HepG2 (cell line): ENCODE data around the gene KDM8. TPM values are rescaled to one million over a fixed set of nuclear protein-coding genes. Genes with fewer than 3 reads are reported as not detected.

Source experiments
- ATAC-seq: fragments of 200-7000 bp; cut with Tn5 transposase; 3 replicates; pipeline ENCODE4 v1.9.1; 2020; ENCODE audit warnings: mild to moderate bottlenecking, moderate library complexity
- BruUV-seq: library from RNA; stranded (reverse); fragments of 400-500 nt; replicated peaks from 2 replicates; lab custom pipeline; 2021; lab: Mats Ljungman, UMichigan
- CTCF ChIA-PET: fragments of 300-600 bp; formaldehyde crosslinking; extraction: SDS; loops from one replicate; lab custom pipeline; 2021; ENCODE audit warnings: low total read pairs, inconsistent platforms, low intra/inter-chr PET ratio; lab: Yijun Ruan, JAX
- POLR2A ChIA-PET: fragments of 350-600 bp; sonication (Branson Sonifier 250); formaldehyde crosslinking; loops from one replicate; lab custom pipeline; 2020; ENCODE audit warnings: antibody characterized with exemption, inconsistent platforms; lab: Yijun Ruan, JAX
- DNase-seq: peaks from one replicate; pipeline ENCODE4 v3.0.0-alpha.2; 2015; ENCODE audit warnings: low spot score
- FAIRE-seq: peaks from 3 replicates; lab custom pipeline; 2011; peaks lifted over from hg19 to GRCh38; lab: Jason Lieb, UNC
- H2AFZ ChIP-seq: one replicate; pipeline ENCODE4 v1.6.1; 2011; ENCODE audit warnings: low read length, inconsistent platforms
- H3K27ac ChIP-seq: fragments of 300-600 bp; 3 replicates; pipeline ENCODE4 v1.8.0; 2011; ENCODE audit warnings: mixed run types, mild to moderate bottlenecking, mixed read lengths, low read length, inconsistent platforms; ENCODE audit not compliant: insufficient read depth; ENCODE audit errors: extremely low read length
- H3K27me3 ChIP-seq, 2 experiments: fragments of 200-600 bp in 1 of 2; 2 replicates in 1 of 2; 3 replicates in 1 of 2; pipeline versions ENCODE4 v1.6.0 to v1.8.0; 2011; ENCODE audit warnings: low read length in 2 of 2, mild to moderate bottlenecking in 2 of 2, moderate library complexity in 2 of 2, inconsistent platforms in 1 of 2; ENCODE audit not compliant: insufficient read depth in 2 of 2, control insufficient read depth in 1 of 2
- H3K36me3 ChIP-seq, 2 experiments: fragments of 200-600 bp in 1 of 2; replicated peaks in 1 of 2; 2 replicates in 1 of 2; 3 replicates in 1 of 2; pipeline versions ENCODE4 v1.5.1 to v1.8.0; 2011; ENCODE audit warnings: low read length in 2 of 2, inconsistent platforms in 1 of 2; ENCODE audit not compliant: insufficient read depth in 2 of 2, control insufficient read depth in 1 of 2
- H3K4me1 ChIP-seq: 2 replicates; pipeline ENCODE4 v1.5.1; 2012; ENCODE audit warnings: low read length, inconsistent platforms; ENCODE audit not compliant: insufficient read depth
- H3K4me2 ChIP-seq: 2 replicates; pipeline ENCODE4 v1.6.0; 2011; ENCODE audit warnings: low read depth, low read length, inconsistent platforms
- H3K4me3 ChIP-seq, 3 experiments: fragments of 200-600 bp in 1 of 3; sonication (generic), shearing (Covaris generic) in 1 of 3; replicated peaks in 1 of 3; 2 replicates each; pipeline ENCODE4 v1.5.1; 2011 to 2016; ENCODE audit warnings: low read length in 3 of 3, inconsistent platforms in 2 of 3, low read depth in 2 of 3, mild to moderate bottlenecking in 2 of 3, control low read depth in 1 of 3, mixed read lengths in 1 of 3; ENCODE audit not compliant: insufficient read depth in 1 of 3
- H3K79me2 ChIP-seq: one replicate; pipeline ENCODE4 v1.6.1; 2011; ENCODE audit warnings: low read length, inconsistent platforms; ENCODE audit not compliant: insufficient read depth
- H3K9ac ChIP-seq: 2 replicates; pipeline ENCODE4 v1.6.0; 2011; ENCODE audit warnings: mild to moderate bottlenecking, low read depth, low read length, inconsistent platforms; ENCODE audit not compliant: insufficient read depth
- H3K9me3 ChIP-seq: 2 replicates; pipeline ENCODE4 v1.5.1; 2012; ENCODE audit warnings: mild to moderate bottlenecking, low read length
- H4K20me1 ChIP-seq: 2 replicates; pipeline ENCODE4 v1.6.0; 2011; ENCODE audit warnings: inconsistent platforms, mild to moderate bottlenecking, low read length, moderate library complexity; ENCODE audit not compliant: insufficient read depth
- ADNP ChIP-seq: sonication (generic); formaldehyde crosslinking; IDR thresholded peaks from 2 replicates; pipeline ENCODE4 v1.4.0; 2020; ENCODE audit warnings: missing genetic modification reagents
- BCL6 ChIP-seq: IDR thresholded peaks from 2 replicates; pipeline ENCODE4 v1.6.1; 2016; ENCODE audit warnings: missing genetic modification reagents, missing compliant biosample characterization
- DPF2 ChIP-seq: sonication (generic); formaldehyde crosslinking; IDR thresholded peaks from 2 replicates; pipeline ENCODE4 v1.4.0; 2020; ENCODE audit warnings: mild to moderate bottlenecking, low read depth, missing genetic modification reagents, borderline replicate concordance
- ESRRA ChIP-seq: sonication (generic); formaldehyde crosslinking; IDR thresholded peaks from 2 replicates; pipeline ENCODE4 v1.5.1; 2020; ENCODE audit warnings: mild to moderate bottlenecking, low read depth, missing genetic modification reagents
- HDAC2 ChIP-seq: sonication (generic); formaldehyde crosslinking; IDR thresholded peaks from 2 replicates; pipeline ENCODE4 v1.4.0; 2020; ENCODE audit warnings: missing genetic modification reagents
- KDM1A ChIP-seq: IDR thresholded peaks from 2 replicates; pipeline ENCODE4 v1.6.1; 2016; ENCODE audit warnings: missing compliant biosample characterization
- LCORL ChIP-seq, 2 experiments: fragments of 450-650 bp in 1 of 2; sonication (generic) in 1 of 2; formaldehyde crosslinking in 1 of 2; IDR thresholded peaks; 2 replicates each; pipeline versions ENCODE4 v1.5.0 to v1.6.1; 2017 to 2020; ENCODE audit warnings: antibody characterized with exemption in 1 of 2, missing genetic modification reagents in 1 of 2
- MATR3 ChIP-seq: sonication (generic); formaldehyde crosslinking; IDR thresholded peaks from 2 replicates; pipeline ENCODE4 v1.4.0; 2020; ENCODE audit warnings: missing genetic modification reagents
- NFIC ChIP-seq: IDR thresholded peaks from 2 replicates; pipeline ENCODE4 v1.6.1; 2012; ENCODE audit warnings: mild to moderate bottlenecking, low read length, inconsistent platforms
- NR2F1 ChIP-seq, 2 experiments: fragments of 450-650 bp in 1 of 2; formaldehyde crosslinking in 1 of 2; IDR thresholded peaks; 2 replicates each; pipeline versions ENCODE4 v1.5.0 to v1.6.1; 2016 to 2020; ENCODE audit warnings: mild to moderate bottlenecking in 1 of 2, missing compliant biosample characterization in 1 of 2, missing genetic modification reagents in 1 of 2, moderate library complexity in 1 of 2
- PHF21A ChIP-seq: sonication (generic); formaldehyde crosslinking; IDR thresholded peaks from 2 replicates; pipeline ENCODE4 v1.5.0; 2020; ENCODE audit warnings: mild to moderate bottlenecking, missing genetic modification reagents
- POLR2A ChIP-seq, 2 experiments: IDR thresholded peaks; 2 replicates each; pipeline ENCODE4 v1.6.1; 2011; ENCODE audit warnings: low read depth in 2 of 2, low read length in 2 of 2, mild to moderate bottlenecking in 1 of 2, moderate library complexity in 1 of 2; ENCODE audit not compliant: insufficient read depth in 1 of 2
- RARA ChIP-seq: IDR thresholded peaks from 2 replicates; pipeline ENCODE4 v1.6.1; 2016; ENCODE audit warnings: missing genetic modification reagents, missing compliant biosample characterization
- RCOR2 ChIP-seq: IDR thresholded peaks from 2 replicates; pipeline ENCODE4 v1.6.1; 2016; ENCODE audit warnings: missing biosample characterization, missing genetic modification reagents
- RNF2 ChIP-seq: fragments of 450-650 bp; conservative IDR thresholded peaks from 2 replicates; pipeline ENCODE4 v1.6.1; 2016; ENCODE audit warnings: low read depth
- SMARCC2 ChIP-seq: fragments of 450-650 bp; IDR thresholded peaks from 2 replicates; pipeline ENCODE4 v1.6.1; 2017; ENCODE audit warnings: antibody characterized with exemption, mild to moderate bottlenecking
- SYNCRIP ChIP-seq: fragments of 200-400 bp; formaldehyde crosslinking; IDR thresholded peaks from 2 replicates; pipeline ENCODE4 v1.6.1; 2018; ENCODE audit warnings: mild to moderate bottlenecking, low read depth, low read length; ENCODE audit not compliant: insufficient read depth
- TEAD3 ChIP-seq: optimal IDR thresholded peaks from 2 replicates; pipeline ENCODE3; 2016; ENCODE audit warnings: borderline replicate concordance
- ZMYM3 ChIP-seq: sonication (generic); formaldehyde crosslinking; IDR thresholded peaks from 2 replicates; pipeline ENCODE4 v1.5.1; 2020; ENCODE audit warnings: mild to moderate bottlenecking, missing genetic modification reagents
- ZNF263 ChIP-seq: sonication (generic); formaldehyde crosslinking; IDR thresholded peaks from 2 replicates; pipeline ENCODE4 v1.4.0; 2020; ENCODE audit warnings: missing genetic modification reagents
- ZNF629 ChIP-seq: sonication (generic); formaldehyde crosslinking; conservative IDR thresholded peaks from 2 replicates; pipeline ENCODE4 v1.5.0; 2020; ENCODE audit warnings: missing genetic modification reagents
- WGBS: methylation state at CpG from one replicate; pipeline ENCODE4 v1.1.6; 2017; ENCODE audit warnings: low lambda C conversion rate; 5-methylcytosine and 5-hydroxymethylcytosine counted together
- in situ Hi-C: cut with HindIII; loops from 2 replicates; pipeline ENCODE4 v1.10.0; 2017; ENCODE audit warnings: low pct_unique_long_range_greater_than_20kb; ENCODE audit not compliant: extremely low pct_ligation_motif_present
- intact Hi-C: fragments of 100-400 bp; cut with micrococcal nuclease; formaldehyde crosslinking; loops from one replicate; pipeline ENCODE4 v1.10.0; 2022; ENCODE audit not compliant: unreplicated experiment
- polyA plus RNA-seq, 8 experiments: library from polyadenylated mRNA; depleted of rRNA in 3 of 8; stranded (reverse) in 7 of 8; unstranded in 1 of 8; fragments of >200 nt; fragmentation: Illumina TruSeq in 4 of 8; extraction: Trizol in 4 of 8; gene quantifications; 2 replicates each; pipeline versions ENCODE4 v1.2.1 to v1.2.3, GENCODE V29; 2011 to 2016; ENCODE audit warnings: low read depth in 4 of 8, missing spikeins in 1 of 8, mixed read lengths in 1 of 8; ENCODE audit not compliant: insufficient read depth in 1 of 8
- total RNA-seq, 5 experiments: library from RNA; depleted of rRNA; stranded (reverse); fragments of >200 nt; fragmentation: Illumina TruSeq; extraction: Trizol; gene quantifications; 2 replicates each; pipeline ENCODE4 v1.2.3, GENCODE V29; 2016; ENCODE audit warnings: low read depth in 1 of 5
- TF ChIP-seq, protein P1 (sequence below): IDR thresholded peaks from 2 replicates; pipeline ENCODE4 v1.4.0; 2020; ENCODE audit warnings: mild to moderate bottlenecking, missing genetic modification reagents

Gene KDM8
- total and polyA plus RNA-seq, 2 of the 13 experiments (the other 11 are each of a cell fraction or from before 2014, with no cell fraction given) = 3.3 to 8.6 TPM

DNA sequence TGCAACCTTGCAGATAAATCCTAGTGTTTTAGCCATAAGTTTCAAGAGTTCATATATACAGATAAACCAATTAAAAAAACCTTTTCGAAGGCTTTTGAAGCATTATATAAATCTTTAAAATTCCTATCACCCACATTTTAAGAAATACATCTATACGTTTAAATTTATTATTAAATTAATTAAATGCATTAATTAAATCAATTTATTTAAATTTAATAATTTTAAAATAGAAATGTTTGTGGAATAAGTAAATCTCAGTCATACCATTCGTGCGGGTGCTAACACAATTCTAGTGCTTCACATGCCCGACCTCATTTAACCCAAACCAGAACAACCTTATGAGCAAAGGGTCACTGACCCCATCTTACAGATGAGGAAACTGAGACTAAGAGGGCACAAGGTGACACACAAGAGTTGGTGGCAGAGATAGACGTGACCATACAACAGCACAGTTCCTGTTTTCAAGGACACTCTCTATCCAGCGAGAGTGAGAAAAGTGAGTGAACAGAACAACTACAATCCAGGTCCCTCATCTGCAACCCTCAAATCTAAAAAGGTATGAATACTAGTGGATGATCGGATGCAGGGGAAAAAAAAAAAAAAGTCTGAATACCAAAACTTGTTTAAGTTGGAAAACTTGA is 63.8 kb downstream of the KDM8 start:
- FAIRE-seq (no peak), DNase-seq (no peak), ATAC-seq (no peak)
- CTCF ChIA-PET = no interaction called here
- H3K36me3 ChIP-seq = no peaks in the 10 kb centered on the region
- H3K4me2 ChIP-seq = peak overlapping the region; percentile 80
- peak overlapping the region in 1 of 3 experiments; percentile 83; a peak in 2 of 6 replicates for H3K4me3 ChIP-seq
- in situ Hi-C loops (loop anchor here (5.0 kb wide), 1 partner anchor 45 kb away; the partner anchor contains the start of gene IL4R), intact Hi-C loops (no loop called here)
- peak overlapping the region; percentile 83 for H3K9ac ChIP-seq
- no peaks in the 10 kb centered on the region; a peak in 1 of 5 replicates for H3K27me3 ChIP-seq
- POLR2A ChIA-PET = interaction anchor here (1.2 to 3.5 kb wide), 5 partner anchors 10 to 56 kb away, joined by 4 to 13 read pairs (median 4); no protein-coding TSS in a partner anchor
- H3K9me3 ChIP-seq = no peaks in the 10 kb centered on the region
- H3K27ac ChIP-seq = peak overlapping the region; percentile 79
- no peaks in the 10 kb centered on the region for H4K20me1 ChIP-seq
- H2AFZ ChIP-seq = no peak overlapping the region
- H3K4me1 ChIP-seq = peaks cover 78% of the 10 kb centered on the region
- no TSS peak for BruUV-seq
- H3K79me2 ChIP-seq = peaks cover 39% of the 10 kb centered on the region
- 73% methylated on average over 8 of the region's 8 CpGs for WGBS
- TF ChIP-seq SYNCRIP (no peak), BCL6 (peak; percentile 23; the same call in 1 of the 2 replicates), RARA (CRISPR knock-in tag) (peak; percentile 35), ZMYM3 (CRISPR knock-in tag) (peak; percentile 99), ADNP (CRISPR knock-in tag) (peak; percentile 95), NR2F1 (CRISPR knock-in tag; IDR thresholded peaks at IDR 0.05) (peak; percentile 42 to 45; a peak in 2 of 4 replicates), ESRRA (CRISPR knock-in tag) (0 out of 2 replicates have a peak, but pooled peaks have one; percentile 34), ZNF629 (CRISPR knock-in tag) (peak; percentile 99), KDM1A (peak; percentile 98), MATR3 (CRISPR knock-in tag) (no peak), TEAD3 (peak; percentile 8), PHF21A (CRISPR knock-in tag) (no peak), LCORL (IDR thresholded peaks at IDR 0.05) (no peak), LCORL (CRISPR knock-in tag; IDR thresholded peaks at IDR 0.05) (0 out of 2 replicates have a peak, but pooled peaks have one; percentile 25), RCOR2 (CRISPR knock-in tag) (peak; percentile 88; the same call in 1 of the 2 replicates), NFIC (no peak), SMARCC2 (no peak), HDAC2 (CRISPR knock-in tag) (peak; percentile 66; the same call in 1 of the 2 replicates), DPF2 (CRISPR knock-in tag) (0 out of 2 replicates have a peak, but pooled peaks have one; percentile 5), ZNF263 (CRISPR knock-in tag) (no peak), POLR2A (IDR thresholded peaks at IDR 0.05; ENCODE audit: insufficient read depth in 1 of 2, low read depth in 2 of 2, low read length in 2 of 2) (peak in 1 of 2 experiments; percentile 48; a peak in 1 of 4 replicates), RNF2 (no peak)
- TF ChIP-seq, protein P1, sequence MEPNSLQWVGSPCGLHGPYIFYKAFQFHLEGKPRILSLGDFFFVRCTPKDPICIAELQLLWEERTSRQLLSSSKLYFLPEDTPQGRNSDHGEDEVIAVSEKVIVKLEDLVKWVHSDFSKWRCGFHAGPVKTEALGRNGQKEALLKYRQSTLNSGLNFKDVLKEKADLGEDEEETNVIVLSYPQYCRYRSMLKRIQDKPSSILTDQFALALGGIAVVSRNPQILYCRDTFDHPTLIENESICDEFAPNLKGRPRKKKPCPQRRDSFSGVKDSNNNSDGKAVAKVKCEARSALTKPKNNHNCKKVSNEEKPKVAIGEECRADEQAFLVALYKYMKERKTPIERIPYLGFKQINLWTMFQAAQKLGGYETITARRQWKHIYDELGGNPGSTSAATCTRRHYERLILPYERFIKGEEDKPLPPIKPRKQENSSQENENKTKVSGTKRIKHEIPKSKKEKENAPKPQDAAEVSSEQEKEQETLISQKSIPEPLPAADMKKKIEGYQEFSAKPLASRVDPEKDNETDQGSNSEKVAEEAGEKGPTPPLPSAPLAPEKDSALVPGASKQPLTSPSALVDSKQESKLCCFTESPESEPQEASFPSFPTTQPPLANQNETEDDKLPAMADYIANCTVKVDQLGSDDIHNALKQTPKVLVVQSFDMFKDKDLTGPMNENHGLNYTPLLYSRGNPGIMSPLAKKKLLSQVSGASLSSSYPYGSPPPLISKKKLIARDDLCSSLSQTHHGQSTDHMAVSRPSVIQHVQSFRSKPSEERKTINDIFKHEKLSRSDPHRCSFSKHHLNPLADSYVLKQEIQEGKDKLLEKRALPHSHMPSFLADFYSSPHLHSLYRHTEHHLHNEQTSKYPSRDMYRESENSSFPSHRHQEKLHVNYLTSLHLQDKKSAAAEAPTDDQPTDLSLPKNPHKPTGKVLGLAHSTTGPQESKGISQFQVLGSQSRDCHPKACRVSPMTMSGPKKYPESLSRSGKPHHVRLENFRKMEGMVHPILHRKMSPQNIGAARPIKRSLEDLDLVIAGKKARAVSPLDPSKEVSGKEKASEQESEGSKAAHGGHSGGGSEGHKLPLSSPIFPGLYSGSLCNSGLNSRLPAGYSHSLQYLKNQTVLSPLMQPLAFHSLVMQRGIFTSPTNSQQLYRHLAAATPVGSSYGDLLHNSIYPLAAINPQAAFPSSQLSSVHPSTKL (CRISPR knock-in tag) = no peak
